SJSA1 (cell line): Measurements from ENCODE around the gene ANAPC2. TPM values are rescaled to one million over a fixed set of nuclear protein-coding genes. Genes with fewer than 3 reads are reported as not detected.

Experiments used
- DNase-seq, 2 experiments: peaks; one replicate each; pipeline ENCODE4 v3.0.0-alpha.2; 2015 to 2020; ENCODE audit warnings: low spot score in 2 of 2, low read depth in 1 of 2
- H3K27ac ChIP-seq: fragments of 250-450 bp; sonication (Bioruptor Pico); 2 replicates; pipeline ENCODE4 v1.5.1; 2020; ENCODE audit warnings: mild to moderate bottlenecking, moderate library complexity
- H3K27me3 ChIP-seq: fragments of 250-450 bp; sonication (Bioruptor Pico); replicated peaks from 2 replicates; pipeline ENCODE4 v1.5.1; 2020; ENCODE audit warnings: mild to moderate bottlenecking, moderate library complexity
- H3K36me3 ChIP-seq: fragments of 250-450 bp; sonication (Bioruptor Pico); 2 replicates; pipeline ENCODE4 v1.5.1; 2020; ENCODE audit warnings: mild to moderate bottlenecking
- H3K4me1 ChIP-seq: fragments of 250-450 bp; sonication (Bioruptor Pico); replicated peaks from 2 replicates; pipeline ENCODE4 v1.6.1; 2021; ENCODE audit warnings: mild to moderate bottlenecking
- H3K4me3 ChIP-seq: fragments of 250-450 bp; sonication (Bioruptor Pico); 2 replicates; pipeline ENCODE4 v1.5.1; 2020; ENCODE audit warnings: mild to moderate bottlenecking
- H3K9me3 ChIP-seq: fragments of 250-450 bp; sonication (Bioruptor Pico); replicated peaks from 2 replicates; pipeline ENCODE4 v1.5.1; 2020; ENCODE audit warnings: mild to moderate bottlenecking
- total RNA-seq: library from RNA; depleted of rRNA; stranded (reverse); fragments of >200 nt; shearing (Covaris generic); gene quantifications from 2 replicates; pipeline ENCODE4 v1.2.3, GENCODE V29; 2014

ANAPC2 gene
- total RNA-seq, 1 experiment from 2014 or later = 13.7 TPM

GRCh38 chr9:137157618-137158415 lies 30.5 kb downstream of the ANAPC2 start:
- no peaks in the 10 kb centered on the region for H3K9me3 ChIP-seq
- DNase-seq = no peak
- peaks cover 51% of the 10 kb centered on the region for H3K27me3 ChIP-seq
- no peak overlapping the region for H3K4me3 ChIP-seq
- H3K4me1 ChIP-seq = peaks cover 4% of the 10 kb centered on the region
- H3K27ac ChIP-seq = no peak overlapping the region
- no peaks in the 10 kb centered on the region for H3K36me3 ChIP-seq

- Histone ChIP-seq H3K4me3 (no peak overlapping the region), H3K27me3 (peaks cover 42% of the 10 kb centered on the region)
- DNase-seq = no peak
Measured at GRCh38 chr9:137156567-137157375, 31.6 kb downstream of the ANAPC2 start.

GRCh38 chr9:137152844-137153405 lies 35.4 kb downstream of the ANAPC2 start:
- Histone ChIP-seq H3K4me3 (no peak overlapping the region), H3K27ac (no peak overlapping the region), H3K4me1 (peaks cover 4% of the 10 kb centered on the region), H3K9me3 (no peaks in the 10 kb centered on the region), H3K27me3 (peaks cover 26% of the 10 kb centered on the region), H3K36me3 (no peaks in the 10 kb centered on the region)
- DNase-seq = no peak

More at GRCh38 chr9:137156567-137157375, 31.6 kb downstream of the ANAPC2 start:
- Histone ChIP-seq H3K9me3 (no peaks in the 10 kb centered on the region), H3K4me1 (peaks cover 4% of the 10 kb centered on the region), H3K36me3 (no peaks in the 10 kb centered on the region), H3K27ac (no peak overlapping the region)

- DNase-seq = peak; percentile 60 to 76
- H3K4me3 ChIP-seq = no peak overlapping the region
- no peak overlapping the region for H3K27ac ChIP-seq
- H3K9me3 ChIP-seq = no peaks in the 10 kb centered on the region
- H3K36me3 ChIP-seq = no peaks in the 10 kb centered on the region
- H3K4me1 ChIP-seq = no peaks in the 10 kb centered on the region
- peaks cover 17% of the 10 kb centered on the region for H3K27me3 ChIP-seq
Measured at GRCh38 chr9:137150617-137151457, 37.5 kb downstream of the ANAPC2 start.

GRCh38 chr9:137149942-137150616 lies 38.3 kb downstream of the ANAPC2 start:
- Histone ChIP-seq H3K4me1 (no peaks in the 10 kb centered on the region), H3K27me3 (peaks cover 17% of the 10 kb centered on the region), H3K36me3 (no peaks in the 10 kb centered on the region), H3K4me3 (no peak overlapping the region), H3K27ac (no peak overlapping the region), H3K9me3 (no peaks in the 10 kb centered on the region)
- peak in 1 of 2 experiments; percentile 70 for DNase-seq

GRCh38 chr9:137149363-137149762 lies 39.0 kb downstream of the ANAPC2 start:
- Histone ChIP-seq H3K4me1 (no peaks in the 10 kb centered on the region), H3K27me3 (peaks cover 17% of the 10 kb centered on the region), H3K4me3 (no peak overlapping the region), H3K27ac (no peak overlapping the region), H3K36me3 (no peaks in the 10 kb centered on the region), H3K9me3 (no peaks in the 10 kb centered on the region)
- DNase-seq = no peak

- no peak overlapping the region for H3K27ac ChIP-seq
- no peak overlapping the region for H3K4me3 ChIP-seq
- no peak for DNase-seq
- H3K27me3 ChIP-seq = peaks cover 17% of the 10 kb centered on the region
- H3K4me1 ChIP-seq = no peaks in the 10 kb centered on the region
- no peaks in the 10 kb centered on the region for H3K36me3 ChIP-seq
- H3K9me3 ChIP-seq = no peaks in the 10 kb centered on the region
Measured at GRCh38 chr9:137148661-137149060, 39.7 kb downstream of the ANAPC2 start.

GRCh38 chr9:137148242-137148641 lies 40.1 kb downstream of the ANAPC2 start:
- Histone ChIP-seq H3K27me3 (peaks cover 17% of the 10 kb centered on the region), H3K9me3 (no peaks in the 10 kb centered on the region), H3K4me3 (no peak overlapping the region), H3K4me1 (no peaks in the 10 kb centered on the region), H3K27ac (no peak overlapping the region), H3K36me3 (no peaks in the 10 kb centered on the region)
- DNase-seq = no peak

- Histone ChIP-seq H3K36me3 (no peaks in the 10 kb centered on the region), H3K9me3 (no peaks in the 10 kb centered on the region), H3K4me3 (no peak overlapping the region), H3K4me1 (no peaks in the 10 kb centered on the region), H3K27ac (no peak overlapping the region), H3K27me3 (peaks cover 17% of the 10 kb centered on the region)
- DNase-seq = no peak
Measured at GRCh38 chr9:137147793-137148160, 40.6 kb downstream of the ANAPC2 start.

- no peak overlapping the region for H3K4me3 ChIP-seq
- no peaks in the 10 kb centered on the region for H3K36me3 ChIP-seq
- no peaks in the 10 kb centered on the region for H3K4me1 ChIP-seq
- no peak overlapping the region for H3K27ac ChIP-seq
- no peak for DNase-seq
- peaks cover 17% of the 10 kb centered on the region for H3K27me3 ChIP-seq
- H3K9me3 ChIP-seq = no peaks in the 10 kb centered on the region
Measured at GRCh38 chr9:137147091-137147792, 41.1 kb downstream of the ANAPC2 start.

GRCh38 chr9:137146527-137146918 lies 41.8 kb downstream of the ANAPC2 start:
- Histone ChIP-seq H3K9me3 (no peaks in the 10 kb centered on the region), H3K36me3 (no peaks in the 10 kb centered on the region), H3K27me3 (peaks cover 17% of the 10 kb centered on the region), H3K27ac (no peak overlapping the region), H3K4me3 (no peak overlapping the region), H3K4me1 (no peaks in the 10 kb centered on the region)
- DNase-seq = no peak

- no peaks in the 10 kb centered on the region for H3K4me1 ChIP-seq
- H3K4me3 ChIP-seq = no peak overlapping the region
- no peak overlapping the region for H3K27ac ChIP-seq
- H3K36me3 ChIP-seq = no peaks in the 10 kb centered on the region
- H3K9me3 ChIP-seq = no peaks in the 10 kb centered on the region
- H3K27me3 ChIP-seq = peaks cover 21% of the 10 kb centered on the region
- DNase-seq = no peak
Measured at GRCh38 chr9:137145731-137146526, 42.4 kb downstream of the ANAPC2 start.
